NCI-H1694 (cell line): ENCODE results near the gene PARVB.
"Not testable (repeated sequence)": the region's sequence is repeated elsewhere in the genome, so short reads cannot be mapped to it uniquely, and the experiment has no call there.

Source experiments
- DNase-seq: peaks from one replicate; lab custom pipeline; 2025; lab: John Stamatoyannopoulos, UW

PARVB gene

GRCh38 chr22:43998679-43999264 lies 25.3 kb upstream of the PARVB start:
- no peak for DNase-seq

GRCh38 chr22:43999378-43999777 lies 24.7 kb upstream of the PARVB start:
- DNase-seq: no peak

- DNase-seq: no peak
Observed at GRCh38 chr22:44000123-44000522, 24.0 kb upstream of the PARVB start.

GRCh38 chr22:44001521-44001920 lies 22.6 kb upstream of the PARVB start:
- no peak for DNase-seq

- no peak for DNase-seq
Observed at GRCh38 chr22:44002324-44002723, 21.8 kb upstream of the PARVB start.

GRCh38 chr22:44002997-44003396 lies 21.1 kb upstream of the PARVB start:
- DNase-seq: no peak

GRCh38 chr22:44003405-44004103 lies 20.5 kb upstream of the PARVB start:
- DNase-seq: no peak

- no peak for DNase-seq
Observed at GRCh38 chr22:44004104-44004460, 20.0 kb upstream of the PARVB start.

GRCh38 chr22:44005524-44005923 lies 18.6 kb upstream of the PARVB start:
- no peak for DNase-seq

GRCh38 chr22:44012162-44012561 lies 11.9 kb upstream of the PARVB start:
- DNase-seq: no peak

GRCh38 chr22:44012591-44012990 lies 11.5 kb upstream of the PARVB start:
- no peak for DNase-seq

GRCh38 chr22:44014241-44014640 lies 9.9 kb upstream of the PARVB start:
- no peak for DNase-seq

- not testable (repeated sequence) for DNase-seq
Observed at GRCh38 chr22:44016586-44016985, 7.5 kb upstream of the PARVB start.

GRCh38 chr22:44018594-44018993 lies 5.5 kb upstream of the PARVB start:
- no peak for DNase-seq

GRCh38 chr22:44019416-44019815 lies 4.7 kb upstream of the PARVB start:
- no peak for DNase-seq

GRCh38 chr22:44019846-44020245 lies 4.3 kb upstream of the PARVB start:
- DNase-seq: no peak

- DNase-seq: no peak
Observed at GRCh38 chr22:44020981-44021380, 3.1 kb upstream of the PARVB start.

GRCh38 chr22:44023404-44024287 lies 456 bp upstream of the PARVB start:
- DNase-seq: no peak

- DNase-seq: no peak
Observed at GRCh38 chr22:44025171-44026065, 1.3 kb downstream of the PARVB start.

GRCh38 chr22:44026066-44026629 lies 2.0 kb downstream of the PARVB start:
- no peak for DNase-seq

GRCh38 chr22:44026630-44027511 lies 2.8 kb downstream of the PARVB start:
- no peak for DNase-seq
